Measurements from ENCODE around the gene CYP4A22.

CYP4A22 gene

GRCh38 chr1:47181955-47182675 is 44.9 kb downstream of the CYP4A22 start:
- in situ Hi-C loops (cut with HindIII; ENCODE audit: low pct_ligation_motif_present, low pct_unique_long_range_greater_than_20kb, low sequenced_read_pairs), result no loop called here
- DNase-seq, result peak; percentile 94

GRCh38 chr1:47182676-47183235 is 45.5 kb downstream of the CYP4A22 start:
- in situ Hi-C loops (cut with HindIII; ENCODE audit: low pct_ligation_motif_present, low pct_unique_long_range_greater_than_20kb, low sequenced_read_pairs), result no loop called here

GRCh38 chr1:47183308-47184089 is 46.3 kb downstream of the CYP4A22 start:
- in situ Hi-C loops (cut with HindIII; ENCODE audit: low pct_ligation_motif_present, low pct_unique_long_range_greater_than_20kb, low sequenced_read_pairs), result no loop called here
- DNase-seq, result no peak

More at GRCh38 chr1:47182676-47183235, 45.5 kb downstream of the CYP4A22 start:
- DNase-seq, result no peak

GRCh38 chr1:47184090-47184821 is 47.0 kb downstream of the CYP4A22 start:
- peak; percentile 84 for DNase-seq
- in situ Hi-C loops (cut with HindIII; ENCODE audit: low pct_ligation_motif_present, low pct_unique_long_range_greater_than_20kb, low sequenced_read_pairs), result no loop called here

GRCh38 chr1:47184822-47185677 is 47.8 kb downstream of the CYP4A22 start:
- DNase-seq, result no peak
- in situ Hi-C loops (cut with HindIII; ENCODE audit: low pct_ligation_motif_present, low pct_unique_long_range_greater_than_20kb, low sequenced_read_pairs), result no loop called here

GRCh38 chr1:47186267-47187185 is 49.3 kb downstream of the CYP4A22 start:
- in situ Hi-C loops (cut with HindIII; ENCODE audit: low pct_ligation_motif_present, low pct_unique_long_range_greater_than_20kb, low sequenced_read_pairs), result no loop called here
- DNase-seq, result no peak

DNA sequence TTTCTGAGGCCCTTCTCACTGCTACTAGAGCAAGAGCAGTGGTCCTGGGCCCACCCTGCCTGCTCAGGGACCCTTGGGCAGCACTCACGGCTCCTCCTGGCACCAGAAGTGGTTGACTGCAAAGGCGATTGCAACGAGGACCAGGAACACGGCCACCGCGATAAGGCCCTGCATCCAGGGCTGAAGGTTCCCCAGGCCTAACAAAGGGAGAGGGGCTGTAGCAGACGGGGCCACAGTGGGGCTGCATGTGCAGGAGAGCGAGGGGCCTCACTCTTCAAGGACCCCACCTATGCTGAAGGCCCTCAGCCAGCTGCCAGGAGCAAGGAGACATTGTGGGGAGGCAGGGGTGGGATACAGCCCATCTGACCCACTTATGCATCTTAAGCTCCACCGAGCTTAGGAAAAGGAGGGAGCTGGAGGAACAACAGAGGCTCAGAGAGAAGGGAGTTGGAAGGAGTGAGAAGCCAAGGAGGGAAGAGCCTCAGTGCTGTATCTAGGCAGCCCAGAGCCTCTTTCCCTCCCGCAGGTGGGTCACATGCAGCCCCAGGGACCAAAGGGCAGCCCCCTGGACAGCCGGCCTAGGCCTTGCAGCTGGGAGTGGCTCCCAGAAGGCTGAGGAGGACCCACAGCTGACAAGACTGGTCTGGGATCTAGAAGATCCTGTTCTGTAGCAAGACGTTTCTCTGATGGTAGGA is 50.1 kb downstream of the CYP4A22 start:
- no peak for DNase-seq
- in situ Hi-C loops (cut with HindIII; ENCODE audit: low pct_ligation_motif_present, low pct_unique_long_range_greater_than_20kb, low sequenced_read_pairs), result no loop called here

- DNase-seq, result no peak
- in situ Hi-C loops (cut with HindIII; ENCODE audit: low pct_ligation_motif_present, low pct_unique_long_range_greater_than_20kb, low sequenced_read_pairs), result no loop called here
Observed at GRCh38 chr1:47187926-47188250, 50.6 kb downstream of the CYP4A22 start.

DNA sequence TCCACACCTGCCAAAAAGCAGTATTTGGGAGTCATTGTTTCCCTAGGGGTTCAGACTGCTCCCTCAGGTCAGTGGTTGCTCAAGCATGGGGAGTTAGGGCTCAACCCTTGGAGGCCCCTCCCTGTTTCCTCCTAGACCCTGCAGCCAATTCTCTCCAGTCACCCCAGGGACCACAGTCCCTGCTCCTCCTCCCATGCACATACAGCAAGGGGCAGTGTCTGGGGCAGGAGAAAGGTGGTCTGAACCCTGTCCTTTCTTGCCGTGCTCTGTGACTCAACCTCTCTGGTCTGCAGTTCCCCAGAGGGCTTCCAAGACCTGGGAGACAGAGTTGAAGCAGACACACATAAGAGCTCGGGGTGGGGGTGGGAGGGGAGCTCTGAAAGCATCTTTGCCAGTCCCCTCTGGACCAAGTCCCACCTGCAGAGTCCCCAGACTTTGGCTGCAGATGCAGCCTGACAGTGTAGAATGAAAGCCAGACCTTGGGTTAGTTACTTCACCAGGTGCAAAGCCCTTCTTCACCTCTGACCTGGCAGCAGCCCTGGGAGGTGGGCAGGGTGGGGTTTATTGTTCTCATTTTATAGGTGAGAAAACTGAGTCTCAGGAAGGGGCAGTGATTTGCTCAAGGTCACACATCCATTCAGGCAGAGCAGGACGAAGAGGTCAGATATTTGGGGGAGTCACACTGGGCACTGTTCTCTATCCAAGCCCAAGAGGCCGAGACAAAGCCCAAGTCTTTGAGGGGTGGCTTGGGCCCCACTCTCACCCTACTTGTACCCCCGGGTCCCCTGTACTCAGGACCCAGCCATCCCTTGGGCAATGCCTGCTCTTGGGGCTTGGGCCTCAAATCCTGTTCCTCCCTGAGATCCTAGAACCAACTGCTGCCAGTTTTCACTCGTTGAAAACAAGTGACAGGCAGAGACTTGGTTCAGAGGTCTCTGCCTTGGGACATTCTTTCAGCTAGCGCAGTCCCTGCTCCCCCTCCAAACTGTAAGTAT is 51.8 kb downstream of the CYP4A22 start:
- no peak for DNase-seq
- in situ Hi-C loops (cut with HindIII; ENCODE audit: low pct_ligation_motif_present, low pct_unique_long_range_greater_than_20kb, low sequenced_read_pairs), result no loop called here

- in situ Hi-C loops (cut with HindIII; ENCODE audit: low pct_ligation_motif_present, low pct_unique_long_range_greater_than_20kb, low sequenced_read_pairs), result no loop called here
- peak; percentile 94 for DNase-seq
Observed at GRCh38 chr1:47189844-47190508, 52.7 kb downstream of the CYP4A22 start, which contains the start of gene PDZK1IP1. Gene PDZK1IP1, minus strand, starts transcription at chr1:47190036. Its CDS starts 104 bp downstream, at chr1:47189932.

DNA sequence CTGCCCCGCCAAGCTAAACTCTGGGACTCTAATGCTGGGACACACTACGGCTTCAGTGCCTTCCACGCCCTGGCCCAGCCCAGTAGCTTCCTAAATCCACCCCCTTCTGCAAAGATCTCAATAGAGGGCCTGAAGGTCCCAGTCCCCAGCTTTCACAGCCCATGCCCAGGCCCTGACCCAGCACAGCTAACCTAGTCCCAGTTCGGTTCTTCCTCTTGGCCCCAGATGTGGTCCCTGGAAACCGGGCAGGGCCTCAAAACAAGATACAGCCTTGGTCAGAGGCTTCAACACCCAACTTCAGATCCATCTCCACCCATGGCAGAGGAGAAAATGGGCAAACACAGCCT is 53.2 kb downstream of the CYP4A22 start:
- in situ Hi-C loops (cut with HindIII; ENCODE audit: low pct_ligation_motif_present, low pct_unique_long_range_greater_than_20kb, low sequenced_read_pairs), result no loop called here
- DNase-seq, result no peak

GRCh38 chr1:47190857-47191256 is 53.6 kb downstream of the CYP4A22 start:
- DNase-seq, result no peak
- in situ Hi-C loops (cut with HindIII; ENCODE audit: low pct_ligation_motif_present, low pct_unique_long_range_greater_than_20kb, low sequenced_read_pairs), result no loop called here

GRCh38 chr1:47191940-47192457 is 54.8 kb downstream of the CYP4A22 start:
- peak; percentile 12 for DNase-seq
- in situ Hi-C loops (cut with HindIII; ENCODE audit: low pct_ligation_motif_present, low pct_unique_long_range_greater_than_20kb, low sequenced_read_pairs), result no loop called here

- peak; percentile 73 for DNase-seq
- in situ Hi-C loops (cut with HindIII; ENCODE audit: low pct_ligation_motif_present, low pct_unique_long_range_greater_than_20kb, low sequenced_read_pairs), result no loop called here
Observed at GRCh38 chr1:47192458-47193384, 55.5 kb downstream of the CYP4A22 start.

All from ACHN (cell line).